Peyer's patch (tissue), 4 donors: ENCODE data around the gene KCTD2. TPM values are rescaled to one million over a fixed set of nuclear protein-coding genes. Genes with fewer than 3 reads are reported as not detected.
"Not testable (repeated sequence)": the region's sequence is repeated elsewhere in the genome, so short reads cannot be mapped to it uniquely, and the experiment has no call there.

ENCODE experiments used
- DNase-seq, 3 donors: peaks; one replicate each; pipeline ENCODE4 v3.0.0-alpha.2; 2017 to 2019
- H3K27ac ChIP-seq, 4 donors: fragments of 200-600 bp; sonication (generic); one replicate each; pipeline ENCODE4 v1.5.1; 2016 to 2019
- H3K27me3 ChIP-seq, 2 donors: fragments of 200-600 bp; sonication (generic); one replicate each; pipeline ENCODE4 v1.5.1; 2019
- H3K36me3 ChIP-seq, 3 donors: fragments of 200-600 bp; sonication (generic); one replicate each; pipeline ENCODE4 v1.5.1; 2016 to 2019
- H3K4me1 ChIP-seq, 4 donors: fragments of 200-600 bp; sonication (generic); one replicate each; pipeline ENCODE4 v1.5.1; 2016 to 2019
- H3K4me3 ChIP-seq, 4 donors: fragments of 200-600 bp; sonication (generic); 1 replicate in 3 of 4; 2 replicates in 1 of 4; pipeline ENCODE4 v1.5.1; 2016 to 2019; ENCODE audit warnings: mild to moderate bottlenecking in 1 of 4
- H3K9me3 ChIP-seq, 4 donors: fragments of 200-600 bp; sonication (generic); one replicate each; pipeline ENCODE4 v1.5.1; 2016 to 2019; ENCODE audit warnings: mild to moderate bottlenecking in 1 of 4
- CTCF ChIP-seq, 6 experiments: fragments of 450-650 bp in 4 of 6; fragments of 200-600 bp in 2 of 6; sonication (generic) in 1 of 6; IDR thresholded peaks; one replicate each; pipeline ENCODE4 v1.5.1; 2017 to 2019; ENCODE audit warnings: antibody characterized with exemption in 6 of 6, mild to moderate bottlenecking in 3 of 6, moderate library complexity in 1 of 6
- POLR2A ChIP-seq, 2 donors: fragments of 450-650 bp; IDR thresholded peaks; one replicate each; pipeline ENCODE4 v1.5.1; 2017; ENCODE audit warnings: antibody characterized with exemption in 2 of 2, mild to moderate bottlenecking in 2 of 2, moderate library complexity in 2 of 2
- total RNA-seq, 4 donors: library from RNA; depleted of rRNA; stranded (reverse); fragments of >200 nt; gene quantifications; one replicate each; pipeline ENCODE4 v1.1.0, GENCODE V29; 2016

The KCTD2 gene
- total RNA-seq, 4 donors from 2014 or later: 14.9 to 23.5 (median 20.4) TPM

DNA sequence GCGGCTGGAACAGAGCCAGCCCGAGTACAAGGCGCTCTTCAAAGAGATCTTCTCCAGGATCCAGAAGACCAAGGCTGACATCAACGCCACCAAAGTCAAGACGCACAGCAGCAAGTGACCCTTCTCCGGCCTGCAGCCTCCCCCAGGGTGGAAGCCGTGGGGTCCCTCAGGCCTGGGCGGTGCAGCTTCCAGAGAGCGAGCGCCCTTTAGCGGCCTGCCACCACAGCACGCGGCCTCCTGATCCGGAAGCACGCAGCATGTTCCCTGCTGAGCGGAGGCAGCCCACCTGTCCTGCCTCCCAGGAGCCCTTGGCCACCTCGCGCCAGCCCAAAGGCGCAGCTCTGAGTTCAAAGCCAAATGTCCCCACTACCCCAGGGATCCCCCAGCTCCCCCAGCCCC, 43.1 kb upstream of the KCTD2 start:
- peaks cover 0 to 51% (median 0%) of the 10 kb centered on the region in 3 donors for H3K36me3 ChIP-seq

DNA sequence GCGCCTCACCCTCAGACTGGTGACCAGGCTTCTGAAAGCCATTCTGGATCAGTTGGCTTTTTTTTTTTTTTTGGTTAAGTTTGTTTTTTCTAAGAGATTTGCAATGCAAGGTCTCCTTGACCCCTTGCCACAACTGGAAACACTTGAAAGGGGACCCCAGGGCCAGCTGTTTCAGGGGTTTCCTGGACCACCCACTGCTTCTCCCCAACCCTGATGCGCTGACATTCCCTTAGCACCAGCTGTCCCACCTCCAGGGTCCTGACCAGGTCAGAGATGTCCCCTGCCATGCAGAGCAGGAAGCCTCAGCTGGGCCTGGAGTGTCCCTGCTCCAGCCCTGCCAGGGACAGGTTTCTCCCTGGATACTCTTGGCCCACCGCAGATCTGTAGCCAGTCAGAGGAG, 42.7 kb upstream of the KCTD2 start:
- H3K9me3 ChIP-seq: no peaks in the 10 kb centered on the region
- no peak for TF ChIP-seq CTCF (IDR thresholded peaks at IDR 0.05)
- TF ChIP-seq POLR2A (IDR thresholded peaks at IDR 0.05): no peak
- no peak overlapping the region for H3K27ac ChIP-seq
- DNase-seq: no peak
- H3K4me1 ChIP-seq: no peaks in the 10 kb centered on the region
- H3K36me3 ChIP-seq: peaks cover 0 to 50% (median 0%) of the 10 kb centered on the region in 3 donors
- no peaks in the 10 kb centered on the region for H3K27me3 ChIP-seq
- no peak overlapping the region for H3K4me3 ChIP-seq

More for the DNA sequence above, 43.1 kb upstream of the KCTD2 start:
- Histone ChIP-seq H3K4me1 (no peaks in the 10 kb centered on the region), H3K27ac (no peak overlapping the region), H3K9me3 (no peaks in the 10 kb centered on the region), H3K27me3 (no peaks in the 10 kb centered on the region), H3K4me3 (no peak overlapping the region)
- DNase-seq: no peak
- no peak for TF ChIP-seq CTCF (IDR thresholded peaks at IDR 0.05)
- TF ChIP-seq POLR2A (IDR thresholded peaks at IDR 0.05): no peak

- Histone ChIP-seq H3K36me3 (peaks cover 0 to 41% (median 0%) of the 10 kb centered on the region in 3 donors), H3K27ac (no peak overlapping the region), H3K27me3 (no peaks in the 10 kb centered on the region), H3K9me3 (no peaks in the 10 kb centered on the region), H3K4me1 (no peaks in the 10 kb centered on the region), H3K4me3 (no peak overlapping the region)
- DNase-seq: no peak
- TF ChIP-seq CTCF (IDR thresholded peaks at IDR 0.05) (no peak), POLR2A (IDR thresholded peaks at IDR 0.05) (no peak)
These were observed 41.7 kb upstream of the KCTD2 start for GRCh38 chr17:75005291-75005690.

DNA sequence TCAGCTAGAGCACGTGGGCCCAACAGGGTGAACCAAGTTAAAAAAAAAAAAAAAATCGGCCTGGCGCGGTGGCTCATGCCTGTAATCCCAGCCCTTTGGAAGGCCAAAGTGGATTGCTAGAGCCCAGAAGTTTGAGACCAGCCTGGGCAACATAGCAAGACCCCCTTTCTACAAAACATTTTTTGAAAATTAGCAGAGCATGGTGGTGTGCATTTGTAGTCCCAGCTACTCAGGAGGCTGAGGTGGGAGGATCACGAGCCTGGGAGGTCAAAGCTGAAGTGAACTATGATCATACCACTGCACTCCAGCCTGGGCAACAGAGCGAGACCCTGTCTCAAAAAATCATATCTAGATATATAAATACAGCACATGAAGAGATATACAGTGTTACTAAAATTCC, 40.9 kb upstream of the KCTD2 start:
- H3K36me3 ChIP-seq: peaks cover 0 to 35% (median 0%) of the 10 kb centered on the region in 3 donors
- DNase-seq, H3K9me3 ChIP-seq, H3K4me3 ChIP-seq, H3K27ac ChIP-seq, H3K27me3 ChIP-seq, H3K4me1 ChIP-seq: not testable (repeated sequence)

- H3K9me3 ChIP-seq: no peaks in the 10 kb centered on the region
- TF ChIP-seq CTCF (IDR thresholded peaks at IDR 0.05): peak in 3 of 6 experiments; percentile 37 to 46 (median 43)
- no peak for TF ChIP-seq POLR2A (IDR thresholded peaks at IDR 0.05)
- peaks cover 0 to 29% (median 0%) of the 10 kb centered on the region in 3 donors for H3K36me3 ChIP-seq
- H3K4me3 ChIP-seq: no peak overlapping the region
- H3K4me1 ChIP-seq: peaks cover 0 to 6% (median 0%) of the 10 kb centered on the region in 4 donors
- H3K27me3 ChIP-seq: no peaks in the 10 kb centered on the region
- H3K27ac ChIP-seq: no peak overlapping the region
- DNase-seq: no peak
These were observed 40.4 kb upstream of the KCTD2 start for GRCh38 chr17:75006653-75007052.

- Histone ChIP-seq H3K9me3 (no peaks in the 10 kb centered on the region), H3K36me3 (peaks cover 0 to 15% (median 0%) of the 10 kb centered on the region in 3 donors), H3K4me1 (peaks cover 0 to 16% (median 5%) of the 10 kb centered on the region in 4 donors), H3K27ac (no peak overlapping the region), H3K27me3 (no peaks in the 10 kb centered on the region), H3K4me3 (no peak overlapping the region)
- no peak for DNase-seq
- TF ChIP-seq CTCF (IDR thresholded peaks at IDR 0.05) (no peak), POLR2A (IDR thresholded peaks at IDR 0.05) (no peak)
These were observed 38.7 kb upstream of the KCTD2 start for GRCh38 chr17:75008373-75008772.
